AG09309 (cell line): ENCODE data around the gene ETV6.

Experiments
- DNase-seq: peaks from one replicate; pipeline ENCODE4 v3.0.0-alpha.2; 2010; ENCODE audit warnings: low read depth
- H3K4me3 ChIP-seq: 2 replicates; pipeline ENCODE4 v1.5.1; 2011; ENCODE audit warnings: mild to moderate bottlenecking, low read depth, low read length, moderate library complexity; ENCODE audit not compliant: control insufficient read depth
- CTCF ChIP-seq: IDR thresholded peaks from 2 replicates; pipeline ENCODE4 v1.5.1; 2011; ENCODE audit warnings: mild to moderate bottlenecking, low read depth, low read length, inconsistent platforms; ENCODE audit not compliant: insufficient read depth, control insufficient read depth; ENCODE audit errors: missing control alignments

ETV6 gene

GRCh38 chr12:11703378-11703777 lies 53.9 kb downstream of the ETV6 start:
- no peak for TF ChIP-seq CTCF
- H3K4me3 ChIP-seq, result no peak overlapping the region
- no peak for DNase-seq

- no peak for DNase-seq
- no peak for TF ChIP-seq CTCF
Measured at GRCh38 chr12:11704089-11704488, 54.6 kb downstream of the ETV6 start.

GRCh38 chr12:11705010-11705409 lies 55.5 kb downstream of the ETV6 start:
- DNase-seq, result peak; percentile 71
- no peak overlapping the region for H3K4me3 ChIP-seq
- TF ChIP-seq CTCF, result no peak

More at GRCh38 chr12:11704089-11704488, 54.6 kb downstream of the ETV6 start:
- H3K4me3 ChIP-seq, result no peak overlapping the region

GRCh38 chr12:11706509-11707379 lies 57.3 kb downstream of the ETV6 start:
- no peak for DNase-seq
- TF ChIP-seq CTCF, result no peak
- H3K4me3 ChIP-seq, result no peak overlapping the region

GRCh38 chr12:11707535-11707934 lies 58.1 kb downstream of the ETV6 start:
- TF ChIP-seq CTCF, result no peak
- no peak overlapping the region for H3K4me3 ChIP-seq
- no peak for DNase-seq

- no peak for TF ChIP-seq CTCF
- no peak overlapping the region for H3K4me3 ChIP-seq
- DNase-seq, result no peak
Measured at GRCh38 chr12:11709513-11709912, 60.0 kb downstream of the ETV6 start.

- H3K4me3 ChIP-seq, result no peak overlapping the region
- no peak for DNase-seq
- TF ChIP-seq CTCF, result no peak
Measured at GRCh38 chr12:11710431-11710830, 61.0 kb downstream of the ETV6 start.
